ENCODE measurements around the gene HDAC11.

DNA sequence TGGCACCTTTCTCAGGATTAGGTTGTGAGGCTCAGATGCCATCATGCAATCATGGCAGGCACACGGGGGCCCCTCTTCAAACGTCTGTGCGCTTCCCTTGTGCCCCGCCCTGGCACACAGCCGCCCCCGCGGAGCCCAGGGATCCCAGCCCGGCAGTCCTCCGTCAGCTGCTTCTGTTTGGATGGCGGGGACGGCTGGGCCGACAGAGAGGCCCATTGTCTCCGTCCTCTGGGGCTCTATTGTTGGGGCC lies 849 bp upstream of the HDAC11 start:
- TF ChIP-seq POLR2A (IDR thresholded peaks at IDR 0.05; ENCODE audit: low read depth, low read length): no peak
- TF ChIP-seq CTCF (conservative IDR thresholded peaks at IDR 0.05; ENCODE audit: low read depth, low read length): no peak
- no peak for TF ChIP-seq RAD21 (IDR thresholded peaks at IDR 0.05; ENCODE audit: low read length)
- no peak for TF ChIP-seq RCOR1 (IDR thresholded peaks at IDR 0.05; ENCODE audit: insufficient replicate concordance, low read length)
- no peak for TF ChIP-seq SMC3 (IDR thresholded peaks at IDR 0.05; ENCODE audit: low read depth, low read length)
- TF ChIP-seq MAFK (IDR thresholded peaks at IDR 0.05; ENCODE audit: low read depth, low read length): no peak
- TF ChIP-seq BHLHE40 (IDR thresholded peaks at IDR 0.05; ENCODE audit: low read depth, low read length): no peak
- no peak for TF ChIP-seq NFE2L2 (IDR thresholded peaks at IDR 0.05; ENCODE audit: low read depth, low read length)
- no peak for TF ChIP-seq USF2 (IDR thresholded peaks at IDR 0.05; ENCODE audit: low read depth, low read length)

Data from IMR-90 (cell line).